GM19043 (cell line): ENCODE data around the gene CLDN9.

Source experiments
- ATAC-seq: cut with Tn5 transposase; IDR thresholded peaks from one replicate; pipeline ENCODE4 v1.9.1; 2021; ENCODE audit warnings: low read depth; ENCODE audit not compliant: unreplicated experiment

Gene CLDN9

GRCh38 chr16:3012828-3013420, at the start of gene CLDN9:
TSS of gene CLDN9 (plus strand) at chr16:3012923. CDS start at chr16:3013363, 440 bp downstream.
- ATAC-seq = no peak

- ATAC-seq = no peak
These were observed 49.5 kb upstream of the CLDN9 start for GRCh38 chr16:2963074-2963722.

- ATAC-seq = no peak
These were observed 48.8 kb upstream of the CLDN9 start, which contains the start of gene KREMEN2 for GRCh38 chr16:2963723-2964474. TSS of gene KREMEN2 (plus strand) at chr16:2964275. CDS start at chr16:2964521, 246 bp downstream.

GRCh38 chr16:2964475-2965336, 48.0 kb upstream of the CLDN9 start:
- ATAC-seq = no peak

- no peak for ATAC-seq
These were observed 46.5 kb upstream of the CLDN9 start for GRCh38 chr16:2966043-2966807.

GRCh38 chr16:2966808-2967191, 45.9 kb upstream of the CLDN9 start:
- no peak for ATAC-seq

GRCh38 chr16:2967211-2967631, 45.5 kb upstream of the CLDN9 start:
- no peak for ATAC-seq

GRCh38 chr16:2967721-2968161, 45.0 kb upstream of the CLDN9 start:
- ATAC-seq = no peak

GRCh38 chr16:2968368-2968737, 44.4 kb upstream of the CLDN9 start:
- ATAC-seq = no peak

GRCh38 chr16:2968738-2969544, 43.8 kb upstream of the CLDN9 start, which contains the start of gene PAQR4:
TSS of gene PAQR4 (plus strand) at chr16:2969348. CDS start at chr16:2969675, 327 bp downstream.
- peak; percentile 76 for ATAC-seq

GRCh38 chr16:2969545-2970521, 42.9 kb upstream of the CLDN9 start:
- ATAC-seq = no peak

GRCh38 chr16:2970563-2970962, 42.2 kb upstream of the CLDN9 start:
- no peak for ATAC-seq

GRCh38 chr16:2971134-2971984, 41.4 kb upstream of the CLDN9 start:
- no peak for ATAC-seq

GRCh38 chr16:2971985-2972784, 40.5 kb upstream of the CLDN9 start:
- no peak for ATAC-seq

GRCh38 chr16:2973093-2973492, 39.6 kb upstream of the CLDN9 start:
- no peak for ATAC-seq
